ENCODE data around the gene CCL24. TPM values are rescaled to one million over a fixed set of nuclear protein-coding genes. Genes with fewer than 3 reads are reported as not detected.

The CCL24 gene
- total and polyA plus RNA-seq, 2 of the 4 experiments (the other 2 are of a cell fraction) = not detected

DNA sequence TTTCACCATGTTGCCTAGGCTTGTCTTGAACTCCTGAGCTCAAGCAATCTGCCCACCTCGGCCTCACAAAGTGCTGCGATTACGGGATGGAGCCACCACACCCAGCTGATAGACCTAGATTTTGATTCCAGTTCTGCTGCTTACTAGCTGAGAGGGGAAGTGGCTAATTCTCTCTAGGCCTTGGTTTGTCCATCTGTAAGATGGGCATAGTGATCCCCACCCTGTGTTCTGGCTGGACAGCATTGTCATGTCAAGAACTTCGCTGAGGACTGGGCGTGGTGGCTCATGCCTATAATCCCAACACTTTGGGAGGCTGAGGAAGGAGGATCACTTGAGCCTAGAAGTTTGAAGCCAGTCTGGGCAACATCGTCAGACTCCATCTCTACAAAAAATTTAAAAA is 17.4 kb upstream of the CCL24 start:
- no CpG with 5 or more reads among the region's 6 CpGs for WGBS, 2 experiments (ENCODE audit: extremely low coverage in 2 of 2, insufficient read length in 1 of 2)
- no peak for DNase-seq
- H4K20me1 ChIP-seq (ENCODE audit: insufficient read depth, low read length) = no peaks in the 10 kb centered on the region

More for the DNA sequence above, 17.4 kb upstream of the CCL24 start:
- Histone ChIP-seq H2BK15ac (ENCODE audit: low read depth, low read length) (no peak overlapping the region), H2BK20ac (ENCODE audit: low read depth, low read length) (no peak overlapping the region), H2BK5ac (ENCODE audit: low read depth, low read length, poor library complexity, severe bottlenecking) (no peak overlapping the region), H3K4me3 (ENCODE audit: insufficient read depth, low read depth, low read length) (no peak overlapping the region), H3K14ac (replicated peaks; ENCODE audit: low read depth, low read length) (no peak overlapping the region), H3K9me1 (ENCODE audit: insufficient read depth, low read length) (no peaks in the 10 kb centered on the region), H4K91ac (ENCODE audit: insufficient read depth, low read depth, low read length) (no peak overlapping the region), H2AK9ac (replicated peaks; ENCODE audit: low read depth, low read length, poor library complexity) (no peak overlapping the region), H3K27me3 (ENCODE audit: control insufficient read depth, insufficient read depth, low read length) (peaks cover 9% of the 10 kb centered on the region), H3K36me3 (ENCODE audit: control insufficient read depth, insufficient read depth, low read length) (no peaks in the 10 kb centered on the region), H3K9me3 (ENCODE audit: control insufficient read depth, insufficient read depth, low read length) (no peaks in the 10 kb centered on the region), H3K23ac (ENCODE audit: low read depth, low read length) (no peak overlapping the region), H3K56ac (ENCODE audit: extremely low read depth, insufficient read depth, low read length) (no peak overlapping the region), H4K8ac (ENCODE audit: low read depth in 2 of 2, low read length in 2 of 2) (no peak overlapping the region), H3K9ac (ENCODE audit: low read depth, low read length) (no peak overlapping the region), H3K4ac (ENCODE audit: low read depth, low read length) (no peak overlapping the region), H2AFZ (replicated peaks; ENCODE audit: low read length, poor library complexity) (no peak overlapping the region), H2BK120ac (ENCODE audit: low read depth, low read length) (no peak overlapping the region), H3K27ac (ENCODE audit: insufficient read depth, low read length) (no peak overlapping the region), H3K4me1 (ENCODE audit: control insufficient read depth, insufficient read depth, low read length) (no peaks in the 10 kb centered on the region), H3K4me2 (ENCODE audit: low read depth, low read length) (no peak overlapping the region), H3K79me1 (ENCODE audit: low read depth in 1 of 2, low read length in 2 of 2) (no peaks in the 10 kb centered on the region), H2AK5ac (ENCODE audit: low read depth, low read length) (no peak overlapping the region), H3K18ac (ENCODE audit: low read depth, low read length) (no peak overlapping the region), H4K5ac (ENCODE audit: low read depth, low read length) (no peak overlapping the region)
- CTCF ChIA-PET = interaction anchor here (0.6 kb wide), 1 partner anchor 39 kb away, joined by 3 read pairs; no protein-coding TSS in a partner anchor
- intact Hi-C loops (cut with micrococcal nuclease) (no loop called here), in situ Hi-C loops (cut with MboI; ENCODE audit: low sequenced_read_pairs) (no loop called here), dilution Hi-C loops (cut with HindIII; ENCODE audit: low sequenced_read_pairs, unreplicated experiment) (no loop called here)
- ATAC-seq (ENCODE audit: low read depth) = no peak
- POLR2A ChIA-PET (ENCODE audit: unreplicated experiment) = no interaction called here
- TF ChIP-seq CEBPB (IDR thresholded peaks at IDR 0.05; ENCODE audit: low read depth, low read length) (no peak), SMC3 (IDR thresholded peaks at IDR 0.05; ENCODE audit: low read depth, low read length) (no peak), MAZ (IDR thresholded peaks at IDR 0.05; ENCODE audit: borderline replicate concordance, low read depth, low read length) (no peak), BHLHE40 (IDR thresholded peaks at IDR 0.05; ENCODE audit: low read depth, low read length) (no peak), MAFK (IDR thresholded peaks at IDR 0.05; ENCODE audit: low read depth, low read length) (no peak), CHD1 (IDR thresholded peaks at IDR 0.05; ENCODE audit: low read depth, low read length) (no peak), RFX5 (IDR thresholded peaks at IDR 0.05; ENCODE audit: low read depth, low read length) (no peak)
- TF ChIP-seq, protein P1, sequence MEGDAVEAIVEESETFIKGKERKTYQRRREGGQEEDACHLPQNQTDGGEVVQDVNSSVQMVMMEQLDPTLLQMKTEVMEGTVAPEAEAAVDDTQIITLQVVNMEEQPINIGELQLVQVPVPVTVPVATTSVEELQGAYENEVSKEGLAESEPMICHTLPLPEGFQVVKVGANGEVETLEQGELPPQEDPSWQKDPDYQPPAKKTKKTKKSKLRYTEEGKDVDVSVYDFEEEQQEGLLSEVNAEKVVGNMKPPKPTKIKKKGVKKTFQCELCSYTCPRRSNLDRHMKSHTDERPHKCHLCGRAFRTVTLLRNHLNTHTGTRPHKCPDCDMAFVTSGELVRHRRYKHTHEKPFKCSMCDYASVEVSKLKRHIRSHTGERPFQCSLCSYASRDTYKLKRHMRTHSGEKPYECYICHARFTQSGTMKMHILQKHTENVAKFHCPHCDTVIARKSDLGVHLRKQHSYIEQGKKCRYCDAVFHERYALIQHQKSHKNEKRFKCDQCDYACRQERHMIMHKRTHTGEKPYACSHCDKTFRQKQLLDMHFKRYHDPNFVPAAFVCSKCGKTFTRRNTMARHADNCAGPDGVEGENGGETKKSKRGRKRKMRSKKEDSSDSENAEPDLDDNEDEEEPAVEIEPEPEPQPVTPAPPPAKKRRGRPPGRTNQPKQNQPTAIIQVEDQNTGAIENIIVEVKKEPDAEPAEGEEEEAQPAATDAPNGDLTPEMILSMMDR (conservative IDR thresholded peaks at IDR 0.05; ENCODE audit: low read depth, low read length) = no peak
- TF ChIP-seq, protein P2, sequence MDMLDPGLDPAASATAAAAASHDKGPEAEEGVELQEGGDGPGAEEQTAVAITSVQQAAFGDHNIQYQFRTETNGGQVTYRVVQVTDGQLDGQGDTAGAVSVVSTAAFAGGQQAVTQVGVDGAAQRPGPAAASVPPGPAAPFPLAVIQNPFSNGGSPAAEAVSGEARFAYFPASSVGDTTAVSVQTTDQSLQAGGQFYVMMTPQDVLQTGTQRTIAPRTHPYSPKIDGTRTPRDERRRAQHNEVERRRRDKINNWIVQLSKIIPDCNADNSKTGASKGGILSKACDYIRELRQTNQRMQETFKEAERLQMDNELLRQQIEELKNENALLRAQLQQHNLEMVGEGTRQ (IDR thresholded peaks at IDR 0.05; ENCODE audit: low read depth, low read length) = no peak
- no TSS peak for BruUV-seq (replicated peaks)

Data from IMR-90 (cell line).